NCI-H1694 treated with DMSO at 0.1 percent for 48 hours (cell line): ENCODE measurements around the gene FBXW8.

Experiments used
- DNase-seq: peaks from one replicate; lab custom pipeline; 2025; lab: John Stamatoyannopoulos, UW

Gene FBXW8

GRCh38 chr12:116910645-116911451 lies at the start of gene FBXW8:
Gene FBXW8 (plus strand): TSS chr12:116910950. CDS start chr12:116911038, 88 bp downstream.
- peak; percentile 25 for DNase-seq

- no peak for DNase-seq
Measured at GRCh38 chr12:116861320-116861719, 49.4 kb upstream of the FBXW8 start.

- no peak for DNase-seq
Measured at GRCh38 chr12:116862167-116862566, 48.6 kb upstream of the FBXW8 start.

- DNase-seq: no peak
Measured at GRCh38 chr12:116863275-116863767, 47.4 kb upstream of the FBXW8 start.

GRCh38 chr12:116864371-116865160 lies 46.2 kb upstream of the FBXW8 start:
- no peak for DNase-seq

- DNase-seq: no peak
Measured at GRCh38 chr12:116867523-116867922, 43.2 kb upstream of the FBXW8 start.

GRCh38 chr12:116870306-116870705 lies 40.4 kb upstream of the FBXW8 start:
- no peak for DNase-seq

GRCh38 chr12:116874324-116874995 lies 36.3 kb upstream of the FBXW8 start:
- no peak for DNase-seq

- DNase-seq: peak; percentile 56
Measured at GRCh38 chr12:116876151-116876869, 34.4 kb upstream of the FBXW8 start.

- DNase-seq: no peak
Measured at GRCh38 chr12:116878567-116879508, 31.9 kb upstream of the FBXW8 start.

- no peak for DNase-seq
Measured at GRCh38 chr12:116879509-116880212, 31.1 kb upstream of the FBXW8 start.

- no peak for DNase-seq
Measured at GRCh38 chr12:116880213-116880816, 30.4 kb upstream of the FBXW8 start.

GRCh38 chr12:116880817-116881324 lies 29.9 kb upstream of the FBXW8 start:
- DNase-seq: peak; percentile 24

- DNase-seq: no peak
Measured at GRCh38 chr12:116881325-116881876, 29.3 kb upstream of the FBXW8 start, which contains the start of gene HRK. Gene HRK (minus strand): TSS chr12:116881441. CDS start chr12:116881307, 134 bp downstream.

- no peak for DNase-seq
Measured at GRCh38 chr12:116881877-116882507, 28.8 kb upstream of the FBXW8 start.

GRCh38 chr12:116882742-116883141 lies 28.0 kb upstream of the FBXW8 start:
- peak; percentile 31 for DNase-seq

GRCh38 chr12:116884871-116885270 lies 25.9 kb upstream of the FBXW8 start:
- DNase-seq: no peak

- no peak for DNase-seq
Measured at GRCh38 chr12:116885491-116885890, 25.3 kb upstream of the FBXW8 start.
